A549 (cell line): ENCODE results near the gene MAP3K2. TPM values are rescaled to one million over a fixed set of nuclear protein-coding genes. Genes with fewer than 3 reads are reported as not detected.

Experiments
- ATAC-seq, 2 experiments: fragments of 200-7000 bp in 1 of 2; fragments of >200 bp in 1 of 2; cut with Nextera tagmentation in 1 of 2; cut with Tn5 transposase in 1 of 2; 3 replicates each; pipeline versions ENCODE4 v1.8.0 to v1.9.1; 2018 to 2020; ENCODE audit warnings: mild to moderate bottlenecking in 1 of 2, moderate library complexity in 1 of 2
- CTCF ChIA-PET: fragments of 300-600 bp; sonication (Branson Sonifier 250); formaldehyde crosslinking; extraction: SDS; loops from one replicate; lab custom pipeline; 2021; ENCODE audit warnings: antibody characterized with exemption, inconsistent platforms; lab: Yijun Ruan, JAX
- POLR2A ChIA-PET: fragments of 350-600 bp; formaldehyde crosslinking; extraction: SDS; loops from one replicate; lab custom pipeline; 2021; ENCODE audit warnings: antibody characterized with exemption, inconsistent platforms; lab: Yijun Ruan, JAX
- DNase-seq, 2 experiments: peaks; one replicate each; pipeline versions ENCODE4 v3.0.0 to v3.0.0-alpha.2; 2011 to 2016; ENCODE audit warnings: low read depth in 1 of 2, low spot score in 1 of 2
- FAIRE-seq: peaks from 2 replicates; lab custom pipeline; 2011; peaks lifted over from hg19 to GRCh38; lab: Jason Lieb, UNC
- H3K27ac ChIP-seq, 2 experiments: fragments of >200 bp; sonication (Bioruptor Twin); formaldehyde crosslinking; 3 replicates each; pipeline ENCODE4 v1.5.1; 2016 to 2017
- H3K4me1 ChIP-seq: fragments of >200 bp; sonication (Bioruptor Twin); formaldehyde crosslinking; 3 replicates; pipeline ENCODE4 v1.6.1; 2016
- H3K4me2 ChIP-seq: fragments of >200 bp; sonication (Bioruptor Twin); formaldehyde crosslinking; 3 replicates; pipeline ENCODE4 v1.6.1; 2016
- H3K4me3 ChIP-seq: fragments of >200 bp; sonication (Bioruptor Twin); formaldehyde crosslinking; 3 replicates; pipeline ENCODE4 v1.5.1; 2016
- H3K9me3 ChIP-seq: fragments of >200 bp; sonication (Bioruptor Twin); formaldehyde crosslinking; 3 replicates; pipeline ENCODE4 v1.6.1; 2016
- ATOH8 ChIP-seq: fragments of 250-450 bp; sonication (Bioruptor Pico); IDR thresholded peaks from 2 replicates; pipeline ENCODE4 v1.5.0; 2020; ENCODE audit warnings: low read depth, mild to moderate bottlenecking, moderate library complexity
- CEBPB ChIP-seq, 2 experiments: fragments of >200 bp in 1 of 2; sonication (Bioruptor Twin) in 1 of 2; formaldehyde crosslinking in 1 of 2; IDR thresholded peaks; 2 replicates each; pipeline ENCODE4 v1.6.1; 2012 to 2016
- CHD2 ChIP-seq: fragments of 150-350 bp; IDR thresholded peaks from 2 replicates; pipeline ENCODE4 v1.6.1; 2014; ENCODE audit warnings: low read length; ENCODE audit not compliant: partially characterized antibody
- CHD4 ChIP-seq: fragments of 200-600 bp; sonication (generic); IDR thresholded peaks from 2 replicates; pipeline ENCODE4 v1.6.1; 2016; ENCODE audit warnings: antibody characterized with exemption, mild to moderate bottlenecking, borderline replicate concordance
- CTCF ChIP-seq: fragments of >200 bp; sonication (Bioruptor Twin); formaldehyde crosslinking; IDR thresholded peaks from 3 replicates; pipeline ENCODE4 v1.5.1; 2016
- ELK1 ChIP-seq: fragments of 150-350 bp; IDR thresholded peaks from 2 replicates; pipeline ENCODE4 v1.6.1; 2014; ENCODE audit warnings: low read depth, mild to moderate bottlenecking, low read length
- EP300 ChIP-seq, 2 experiments: fragments of >200 bp; sonication (Bioruptor Twin); formaldehyde crosslinking; IDR thresholded peaks; 2 replicates in 1 of 2; 3 replicates in 1 of 2; pipeline ENCODE4 v1.6.1; 2016 to 2017
- GATA3 ChIP-seq: IDR thresholded peaks from 2 replicates; pipeline ENCODE4 v1.6.1; 2012; ENCODE audit warnings: borderline replicate concordance
- MAFK ChIP-seq: fragments of 450-650 bp; IDR thresholded peaks from 2 replicates; pipeline ENCODE4 v1.6.1; 2014; ENCODE audit not compliant: partially characterized antibody
- MAX ChIP-seq: IDR thresholded peaks from 2 replicates; pipeline ENCODE4 v1.6.1; 2012
- MYC ChIP-seq: IDR thresholded peaks from 2 replicates; pipeline ENCODE4 v1.6.1; 2012; ENCODE audit warnings: mild to moderate bottlenecking, inconsistent platforms, low read length, improper control_type of control experiment, borderline replicate concordance
- NR3C1 ChIP-seq: fragments of >200 bp; sonication (Bioruptor Twin); formaldehyde crosslinking; IDR thresholded peaks from 3 replicates; pipeline ENCODE4 v1.6.1; 2017
- PBX3 ChIP-seq: IDR thresholded peaks from 2 replicates; pipeline ENCODE4 v1.6.1; 2012
- PHF8 ChIP-seq: fragments of 200-600 bp; sonication (generic); IDR thresholded peaks from 2 replicates; pipeline ENCODE4 v1.6.1; 2016; ENCODE audit warnings: low read depth, mild to moderate bottlenecking, antibody characterized with exemption, moderate library complexity, borderline replicate concordance
- POLR2A ChIP-seq: IDR thresholded peaks from 2 replicates; pipeline ENCODE4 v1.6.1; 2012; ENCODE audit warnings: mild to moderate bottlenecking, low read length
- RNF2 ChIP-seq: fragments of 200-600 bp; sonication (generic); IDR thresholded peaks from 2 replicates; pipeline ENCODE4 v1.6.1; 2016; ENCODE audit warnings: low read depth, mild to moderate bottlenecking, antibody characterized with exemption, moderate library complexity, borderline replicate concordance
- TP53 ChIP-seq: fragments of 250-450 bp; sonication (Bioruptor Pico); IDR thresholded peaks from 2 replicates; pipeline ENCODE4 v1.5.0; 2021; ENCODE audit warnings: mild to moderate bottlenecking, moderate library complexity
- ZNF302 ChIP-seq: fragments of 250-450 bp; sonication (Bioruptor Pico); IDR thresholded peaks from 2 replicates; pipeline ENCODE4 v1.9.0; 2021; ENCODE audit warnings: inconsistent platforms, mild to moderate bottlenecking, moderate library complexity
- WGBS: methylation state at CpG from one replicate; pipeline ENCODE4 v1.1.6; 2017; ENCODE audit errors: missing lambda C conversion rate; 5-methylcytosine and 5-hydroxymethylcytosine counted together
- polyA plus RNA-seq, 4 experiments: library from polyadenylated mRNA; depleted of rRNA in 3 of 4; stranded (reverse); fragments of >200 nt; fragmentation: RNase III in 1 of 4; extraction: RNeasy Plus Mini Kit Qiagen cat#74134 plus additional on column Dnase treatment in 1 of 4; gene quantifications; 2 replicates in 3 of 4; 3 replicates in 1 of 4; pipeline ENCODE4 v1.2.3, GENCODE V29; 2011 to 2017

Gene MAP3K2
- polyA plus RNA-seq, 2 of the 4 experiments (the other 2 are of a cell fraction) = 12.3 to 29.7 TPM

GRCh38 chr2:127279781-127280180 is 108.0 kb downstream of the MAP3K2 start:
- POLR2A ChIA-PET = no interaction called here
- Histone ChIP-seq H3K4me1 (no peaks in the 10 kb centered on the region), H3K4me2 (no peak overlapping the region), H3K27ac (no peak overlapping the region), H3K4me3 (no peak overlapping the region), H3K9me3 (peaks cover 2% of the 10 kb centered on the region; the same call in 1 of the 3 replicates)
- no peak for ATAC-seq
- DNase-seq = no peak
- FAIRE-seq = no peak
- no peak for TF ChIP-seq RNF2
- TF ChIP-seq MAFK = peak; percentile 15
- no peak for TF ChIP-seq PHF8
- TF ChIP-seq CEBPB (IDR thresholded peaks at IDR 0.05) = no peak
- CTCF ChIA-PET = interaction anchor here (1.6 kb wide), 1 partner anchor 12 kb away, joined by 8 read pairs; no protein-coding TSS in a partner anchor
- WGBS = 80% methylated on average over 5 of the region's 5 CpGs

GRCh38 chr2:127278959-127279358 is 108.8 kb downstream of the MAP3K2 start:
- no peak overlapping the region for H3K27ac ChIP-seq
- no peak overlapping the region for H3K4me2 ChIP-seq
- DNase-seq = no peak
- 90% methylated on average over 3 of the region's 3 CpGs for WGBS
- ATAC-seq = no peak
- no peak for FAIRE-seq
- CTCF ChIA-PET = interaction anchor here (0.5 to 1.7 kb wide), 4 partner anchors 9 to 201 kb away, joined by 3 to 8 read pairs (median 6); no protein-coding TSS in a partner anchor
- POLR2A ChIA-PET = no interaction called here
- peaks cover 2% of the 10 kb centered on the region; the same call in 1 of the 3 replicates for H3K9me3 ChIP-seq
- no peaks in the 10 kb centered on the region for H3K4me1 ChIP-seq
- TF ChIP-seq PBX3 (no peak), NR3C1 (no peak), CHD2 (no peak)
- no peak overlapping the region for H3K4me3 ChIP-seq

GRCh38 chr2:127277028-127277427 is 110.7 kb downstream of the MAP3K2 start:
- 100% methylated on average over 2 of the region's 2 CpGs for WGBS
- POLR2A ChIA-PET = no interaction called here

GRCh38 chr2:127275789-127276188 is 112.0 kb downstream of the MAP3K2 start:
- DNase-seq = no peak
- no peaks in the 10 kb centered on the region for H3K4me1 ChIP-seq
- 93% methylated on average over 9 of the region's 9 CpGs for WGBS
- ATAC-seq = no peak
- ChIA-PET CTCF (interaction anchor here (1.2 kb wide), 1 partner anchor 51 kb away, joined by 4 read pairs; no protein-coding TSS in a partner anchor), POLR2A (no interaction called here)
- no peaks in the 10 kb centered on the region for H3K9me3 ChIP-seq
- TF ChIP-seq CTCF (no peak), TP53 (CRISPR knock-in tag) (no peak), NR3C1 (no peak), ATOH8 (CRISPR knock-in tag) (no peak), ZNF302 (CRISPR knock-in tag) (no peak), ELK1 (no peak), MYC (no peak), MAX (no peak), POLR2A (no peak), GATA3 (no peak), CHD4 (no peak)
- H3K4me3 ChIP-seq = no peak overlapping the region
- no peak for FAIRE-seq
- H3K27ac ChIP-seq = no peak overlapping the region
- H3K4me2 ChIP-seq = no peak overlapping the region

More at GRCh38 chr2:127277028-127277427, 110.7 kb downstream of the MAP3K2 start:
- Histone ChIP-seq H3K4me1 (no peaks in the 10 kb centered on the region), H3K4me3 (no peak overlapping the region), H3K9me3 (no peaks in the 10 kb centered on the region), H3K4me2 (no peak overlapping the region), H3K27ac (no peak overlapping the region)
- DNase-seq (no peak), ATAC-seq (no peak), FAIRE-seq (no peak)
- CTCF ChIA-PET = interaction anchor here (0.6 to 1.0 kb wide), 4 partner anchors 11 to 841 kb away, joined by 3 read pairs; no protein-coding TSS in a partner anchor
- TF ChIP-seq EP300 (IDR thresholded peaks at IDR 0.05) = no peak
- TF ChIP-seq MAFK = peak; percentile 11
